ENCODE measurements around the gene RPS6KA2.
"Not testable (repeated sequence)": the region's sequence is repeated elsewhere in the genome, so short reads cannot be mapped to it uniquely, and the experiment has no call there.

Gene RPS6KA2

GRCh38 chr6:166551754-166552495 is 75.1 kb downstream of the RPS6KA2 start:
- DNase-seq: no peak

- no peak for DNase-seq
Measured at GRCh38 chr6:166546653-166547052, 80.4 kb downstream of the RPS6KA2 start.

GRCh38 chr6:166545156-166546034 is 81.7 kb downstream of the RPS6KA2 start:
- no peak for DNase-seq

DNA sequence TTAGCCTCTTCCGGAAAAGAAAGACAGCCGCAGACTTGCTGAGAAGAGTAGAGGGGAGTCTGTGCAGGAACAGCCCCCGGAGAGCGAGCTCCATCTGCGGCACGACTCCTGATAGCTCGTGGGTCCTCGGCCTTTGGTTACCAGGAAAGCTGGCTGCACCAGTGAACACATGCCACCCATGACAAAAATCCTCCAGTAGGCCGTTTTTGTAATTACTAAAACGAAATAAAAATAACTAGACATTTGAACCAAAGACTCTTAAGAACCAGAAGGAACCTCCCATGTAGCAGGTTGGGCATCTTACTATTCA is 82.8 kb downstream of the RPS6KA2 start:
- no peak for DNase-seq

DNA sequence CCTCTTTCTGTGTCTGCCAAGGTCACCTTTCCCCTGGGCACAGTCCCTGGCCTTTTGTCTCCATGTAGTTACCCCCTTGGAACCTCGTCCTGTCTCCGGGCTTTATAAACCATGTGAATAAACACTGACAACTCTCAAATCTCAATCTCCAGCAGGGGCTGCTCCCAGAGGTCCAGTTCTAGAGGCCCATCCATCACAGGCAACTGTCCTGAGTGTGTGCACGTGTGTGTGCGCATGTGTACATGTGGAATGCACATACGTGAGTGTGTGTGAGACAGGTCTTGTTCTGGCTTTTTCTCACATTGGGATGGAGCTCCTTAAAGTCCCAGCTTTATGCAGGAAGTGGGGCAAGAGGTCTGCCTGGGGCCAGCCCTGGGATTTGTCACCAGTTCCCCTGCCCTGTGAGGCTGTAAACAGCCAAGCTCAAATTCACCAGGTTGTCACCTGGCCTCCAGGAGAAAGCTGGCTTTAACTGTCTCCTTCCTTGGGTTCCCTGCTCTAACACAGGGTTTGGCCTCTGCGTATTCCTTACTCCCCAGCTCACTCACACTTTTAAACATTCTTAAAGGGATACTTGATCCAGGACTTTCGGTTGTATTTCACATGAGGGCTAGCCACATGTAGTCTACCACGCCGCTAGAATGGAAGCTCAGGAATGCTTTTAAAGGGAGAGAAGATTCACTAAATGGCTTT is 83.3 kb downstream of the RPS6KA2 start:
- no peak for DNase-seq

- no peak for DNase-seq
Measured at GRCh38 chr6:166542580-166542912, 84.5 kb downstream of the RPS6KA2 start.

DNA sequence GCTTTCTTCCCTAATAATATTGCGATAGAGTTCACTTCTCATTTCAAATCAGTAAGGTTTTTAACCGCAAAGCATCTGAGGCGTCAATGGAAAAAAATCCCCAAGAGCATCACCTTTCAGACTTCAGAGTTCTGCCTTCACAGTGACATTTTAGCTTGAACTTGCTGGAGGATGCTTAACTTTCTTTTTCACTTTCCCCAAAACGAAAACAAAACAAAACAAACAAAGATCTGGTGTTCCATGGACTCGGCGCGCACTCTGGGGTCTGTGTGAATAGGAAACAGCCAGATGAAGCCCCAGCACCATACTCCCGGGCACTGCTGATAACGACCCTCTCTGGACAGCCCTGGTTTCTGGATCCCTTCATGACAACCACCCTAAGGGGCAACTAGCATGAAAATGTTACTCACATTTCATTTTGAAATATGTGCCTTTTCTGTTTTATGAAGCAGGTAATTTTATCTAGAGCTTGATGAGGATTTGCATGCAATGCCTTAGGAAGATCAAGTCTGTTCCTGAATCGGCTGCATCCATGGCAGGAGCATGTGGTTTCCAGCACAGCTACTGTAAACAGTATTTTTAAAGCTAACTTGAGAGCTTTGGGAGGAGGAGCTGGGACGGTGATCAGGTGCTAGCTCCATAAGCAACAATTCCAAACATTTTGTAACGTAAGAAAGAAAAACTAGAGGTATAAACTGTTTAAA is 85.0 kb downstream of the RPS6KA2 start:
- DNase-seq: no peak

- no peak for DNase-seq
Measured at GRCh38 chr6:166541366-166541765, 85.7 kb downstream of the RPS6KA2 start.

GRCh38 chr6:166540631-166541331 is 86.3 kb downstream of the RPS6KA2 start:
- peak; percentile 58 to 80 (median 74) for DNase-seq

- DNase-seq: no peak
Measured at GRCh38 chr6:166539543-166539942, 87.5 kb downstream of the RPS6KA2 start.

GRCh38 chr6:166539011-166539385 is 88.1 kb downstream of the RPS6KA2 start:
- DNase-seq: not testable (repeated sequence)

GRCh38 chr6:166538297-166539010 is 88.6 kb downstream of the RPS6KA2 start:
- no peak for DNase-seq

- no peak for DNase-seq
Measured at GRCh38 chr6:166534658-166535406, 92.2 kb downstream of the RPS6KA2 start.

DNA sequence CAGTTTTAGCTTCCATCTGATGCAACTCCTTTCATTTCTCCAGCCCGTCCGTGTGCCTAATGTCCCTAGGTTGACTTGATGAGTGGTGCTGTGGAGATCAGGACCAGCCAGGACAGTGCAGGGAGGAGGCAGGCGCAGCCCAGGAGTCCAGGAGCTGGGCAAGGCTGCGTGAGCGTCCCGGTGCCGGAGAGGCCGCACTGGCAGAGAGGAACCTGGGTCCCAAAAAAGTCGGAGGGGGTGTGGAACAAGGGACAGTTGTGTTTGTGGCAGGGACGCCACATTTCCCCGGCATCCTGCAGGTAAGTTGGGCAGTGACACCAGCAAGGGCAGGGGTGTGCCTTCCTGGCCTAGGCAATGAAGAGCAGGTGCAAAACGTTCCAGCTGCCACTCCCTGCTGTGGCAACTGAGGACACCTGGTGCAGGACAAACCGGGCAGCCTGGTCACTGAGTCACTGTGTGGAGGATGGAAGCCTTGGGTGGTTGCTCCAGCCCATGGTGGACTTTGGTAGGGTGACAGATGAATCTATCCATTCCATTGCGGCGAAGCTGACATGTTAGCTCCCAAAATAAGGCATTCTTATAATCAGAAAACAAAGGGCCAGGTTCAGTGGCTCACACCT is 93.7 kb downstream of the RPS6KA2 start:
- no peak for DNase-seq

DNA sequence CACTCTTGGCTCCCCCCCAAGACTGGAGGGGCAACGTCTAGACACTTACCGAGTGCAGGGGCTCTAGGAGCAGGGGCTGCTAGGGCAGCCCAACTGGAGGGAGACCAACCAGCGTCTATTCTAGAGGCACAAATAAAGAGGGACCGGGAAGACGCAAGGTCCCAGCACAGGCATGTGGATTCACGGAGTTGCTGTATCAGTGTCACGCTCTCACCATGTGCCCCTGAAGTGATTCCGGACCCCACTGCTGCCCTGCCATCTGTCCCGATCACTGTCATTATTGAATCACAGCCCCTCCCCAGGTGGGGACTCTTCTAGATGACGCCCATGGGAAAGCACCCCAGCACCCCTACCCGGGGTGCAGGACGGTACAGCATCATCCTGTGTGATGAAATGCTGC is 94.7 kb downstream of the RPS6KA2 start:
- no peak for DNase-seq

DNA sequence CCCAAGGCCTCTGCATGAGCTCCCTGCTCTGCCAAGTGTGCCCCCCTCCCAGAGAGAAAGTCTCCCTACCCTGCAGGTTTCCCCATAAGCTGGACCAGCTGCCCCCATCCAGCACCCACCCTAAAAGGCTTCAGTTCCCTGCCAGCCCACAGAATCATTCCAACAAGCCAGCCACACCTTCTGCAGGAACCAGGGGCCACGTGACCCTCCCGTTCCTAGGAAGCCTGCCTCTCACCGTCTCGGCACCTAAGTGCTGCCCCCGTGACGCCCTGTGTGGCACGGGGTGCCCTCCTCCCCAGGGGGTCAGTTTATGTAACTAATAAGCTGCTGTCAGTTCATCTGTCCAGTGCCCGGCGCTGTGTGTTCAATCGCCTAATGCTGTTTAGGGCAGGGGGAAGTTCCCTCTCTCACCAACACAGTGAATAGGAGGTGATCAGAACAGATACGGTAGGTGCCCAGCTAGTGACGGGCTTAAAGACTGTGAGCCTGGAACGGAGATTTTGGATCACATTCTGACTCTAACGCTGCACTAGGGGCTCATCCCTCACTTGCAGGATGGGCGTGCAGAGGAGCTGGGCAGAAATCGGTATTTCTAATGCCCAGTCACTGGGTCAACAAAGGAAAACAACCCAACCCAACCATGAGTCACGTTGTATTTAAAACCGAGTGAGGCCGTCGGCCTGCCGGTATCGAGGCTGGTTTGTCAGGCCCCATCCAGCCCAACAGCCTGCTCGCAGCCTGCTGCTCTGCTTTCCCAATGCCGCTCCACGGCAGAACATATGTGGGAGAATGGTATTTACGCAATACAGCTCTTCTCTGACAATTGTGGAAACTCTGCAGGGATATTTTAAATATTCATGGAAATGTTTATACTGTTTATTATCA is 96.6 kb downstream of the RPS6KA2 start:
- no peak for DNase-seq

GRCh38 chr6:166529586-166529985 is 97.5 kb downstream of the RPS6KA2 start:
- peak in 1 of 4 experiments; percentile 20 for DNase-seq

GRCh38 chr6:166529058-166529457 is 98.0 kb downstream of the RPS6KA2 start:
- not testable (repeated sequence) for DNase-seq

DNA sequence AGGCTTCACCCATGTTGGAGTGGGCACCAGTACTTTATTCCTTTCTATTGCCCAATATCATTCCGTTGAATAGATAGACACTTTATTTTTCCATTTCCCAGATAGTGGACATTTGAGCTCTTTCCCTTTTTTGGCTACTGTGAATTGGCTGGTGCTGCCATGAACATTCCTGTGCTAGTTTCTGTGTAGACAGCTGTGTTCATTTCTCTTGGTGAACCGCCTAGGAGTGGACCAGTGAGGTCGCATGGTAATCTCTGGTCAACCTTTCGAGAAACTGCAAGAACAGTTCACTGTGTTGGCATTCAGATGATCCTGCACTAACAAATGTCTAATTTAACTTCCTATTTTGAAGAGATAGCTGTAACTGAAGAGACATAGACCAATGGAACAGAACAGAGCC is 99.2 kb downstream of the RPS6KA2 start:
- no peak for DNase-seq

All from suppressor macrophage (primary cell).